GM06990 (cell line): ENCODE measurements around the gene XYLT1.

Source experiments
- DNase-seq: peaks from one replicate; pipeline ENCODE4 v3.0.0-alpha.2; 2011; ENCODE audit not compliant: insufficient read length; ENCODE audit errors: extremely low read depth
- H3K27me3 ChIP-seq: replicated peaks from 2 replicates; pipeline ENCODE4 v1.6.0; 2011; ENCODE audit warnings: low read length; ENCODE audit not compliant: control insufficient read depth, insufficient read depth
- H3K36me3 ChIP-seq: 2 replicates; pipeline ENCODE4 v1.5.1; 2011; ENCODE audit warnings: low read length; ENCODE audit not compliant: control insufficient read depth, insufficient read depth
- H3K4me3 ChIP-seq: replicated peaks from 2 replicates; pipeline ENCODE4 v1.5.1; 2011; ENCODE audit warnings: low read depth, mild to moderate bottlenecking, control low read depth, low read length
- TF ChIP-seq, protein P1 (sequence below): IDR thresholded peaks from 2 replicates; pipeline ENCODE4 v1.5.1; 2011; ENCODE audit warnings: low read length, control low read depth, mild to moderate bottlenecking, inconsistent platforms; ENCODE audit not compliant: insufficient read depth, poor library complexity, severe bottlenecking

The XYLT1 gene

DNA sequence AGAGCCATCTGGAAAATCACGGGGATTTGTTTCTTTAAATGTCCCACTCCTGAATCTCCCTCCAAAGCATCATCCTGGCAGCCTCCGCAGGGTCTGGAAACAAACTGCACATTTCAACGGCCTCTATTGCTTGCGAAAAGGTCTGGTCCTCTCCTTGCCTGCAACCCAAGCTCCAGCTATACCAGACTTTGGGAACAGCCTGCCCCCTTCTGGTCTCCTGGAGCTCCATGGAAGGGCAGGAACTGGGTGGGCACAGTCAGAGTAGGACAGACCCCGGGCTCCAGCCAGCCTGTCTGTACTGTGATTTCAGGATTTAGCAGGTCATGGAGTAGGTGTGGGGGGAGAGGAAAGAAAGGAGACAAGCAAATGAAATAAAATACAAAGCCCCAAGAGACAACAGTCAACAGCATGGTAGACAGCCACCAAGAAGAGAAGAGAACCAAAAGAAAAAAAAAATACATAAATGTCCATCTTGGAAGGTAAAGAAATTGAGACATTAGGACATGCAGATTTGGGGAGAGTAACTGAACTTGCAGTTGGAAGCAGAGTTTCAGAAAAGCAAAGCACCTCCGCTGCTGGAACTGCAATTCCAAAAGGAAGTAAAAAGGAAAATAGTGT, 2.7 kb downstream of the XYLT1 start:
- TF ChIP-seq, protein P1, sequence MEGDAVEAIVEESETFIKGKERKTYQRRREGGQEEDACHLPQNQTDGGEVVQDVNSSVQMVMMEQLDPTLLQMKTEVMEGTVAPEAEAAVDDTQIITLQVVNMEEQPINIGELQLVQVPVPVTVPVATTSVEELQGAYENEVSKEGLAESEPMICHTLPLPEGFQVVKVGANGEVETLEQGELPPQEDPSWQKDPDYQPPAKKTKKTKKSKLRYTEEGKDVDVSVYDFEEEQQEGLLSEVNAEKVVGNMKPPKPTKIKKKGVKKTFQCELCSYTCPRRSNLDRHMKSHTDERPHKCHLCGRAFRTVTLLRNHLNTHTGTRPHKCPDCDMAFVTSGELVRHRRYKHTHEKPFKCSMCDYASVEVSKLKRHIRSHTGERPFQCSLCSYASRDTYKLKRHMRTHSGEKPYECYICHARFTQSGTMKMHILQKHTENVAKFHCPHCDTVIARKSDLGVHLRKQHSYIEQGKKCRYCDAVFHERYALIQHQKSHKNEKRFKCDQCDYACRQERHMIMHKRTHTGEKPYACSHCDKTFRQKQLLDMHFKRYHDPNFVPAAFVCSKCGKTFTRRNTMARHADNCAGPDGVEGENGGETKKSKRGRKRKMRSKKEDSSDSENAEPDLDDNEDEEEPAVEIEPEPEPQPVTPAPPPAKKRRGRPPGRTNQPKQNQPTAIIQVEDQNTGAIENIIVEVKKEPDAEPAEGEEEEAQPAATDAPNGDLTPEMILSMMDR, result peak; percentile 71
- no peaks in the 10 kb centered on the region; the same call in none of the 2 replicates for H3K27me3 ChIP-seq
- H3K4me3 ChIP-seq, result no peak overlapping the region
- no peaks in the 10 kb centered on the region for H3K36me3 ChIP-seq
- peak; percentile 20 for DNase-seq

DNA sequence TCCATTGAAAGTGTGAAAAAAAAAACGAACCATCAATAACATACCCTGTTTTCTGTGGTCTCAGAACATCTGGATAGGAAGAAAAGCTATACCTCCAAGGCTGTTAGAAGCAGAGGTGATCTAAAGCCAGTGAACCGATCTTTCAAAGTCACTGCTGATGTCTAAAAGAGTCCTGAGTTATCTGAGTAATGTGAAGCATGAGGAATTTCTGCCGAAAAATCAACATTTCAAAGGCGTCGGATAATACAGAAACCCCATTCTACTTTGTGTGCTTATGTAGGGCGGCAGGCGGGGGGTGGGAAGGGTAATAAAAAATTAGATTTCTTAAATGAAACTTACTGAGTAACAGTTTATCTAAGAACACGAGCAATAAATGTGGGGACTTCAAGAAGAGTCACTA, 3.9 kb downstream of the XYLT1 start:
- Histone ChIP-seq H3K36me3 (no peaks in the 10 kb centered on the region), H3K4me3 (no peak overlapping the region), H3K27me3 (no peaks in the 10 kb centered on the region; the same call in none of the 2 replicates)
- TF ChIP-seq, protein P1, result no peak
- no peak for DNase-seq

DNA sequence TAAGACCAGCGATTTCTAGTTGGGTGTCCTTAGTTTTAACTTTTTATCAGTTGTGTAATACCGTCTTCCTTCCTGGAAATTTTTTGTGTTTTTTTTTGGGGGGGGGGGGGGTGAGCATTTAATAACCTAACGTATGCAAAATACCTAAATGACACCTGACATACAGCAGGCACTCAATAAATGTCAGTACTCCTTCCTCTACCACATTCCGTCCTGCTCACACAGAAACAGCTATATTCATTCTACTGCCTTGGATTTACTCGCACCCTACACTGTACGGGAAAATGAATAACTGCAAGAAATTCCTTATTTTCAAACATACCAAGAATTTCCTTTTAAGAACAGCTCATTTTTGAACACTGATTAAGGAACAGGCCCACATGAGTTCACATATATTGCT, 5.3 kb downstream of the XYLT1 start:
- Histone ChIP-seq H3K27me3 (no peaks in the 10 kb centered on the region; the same call in none of the 2 replicates), H3K36me3 (no peaks in the 10 kb centered on the region), H3K4me3 (no peak overlapping the region)
- no peak for DNase-seq
- TF ChIP-seq, protein P1, result no peak

DNA sequence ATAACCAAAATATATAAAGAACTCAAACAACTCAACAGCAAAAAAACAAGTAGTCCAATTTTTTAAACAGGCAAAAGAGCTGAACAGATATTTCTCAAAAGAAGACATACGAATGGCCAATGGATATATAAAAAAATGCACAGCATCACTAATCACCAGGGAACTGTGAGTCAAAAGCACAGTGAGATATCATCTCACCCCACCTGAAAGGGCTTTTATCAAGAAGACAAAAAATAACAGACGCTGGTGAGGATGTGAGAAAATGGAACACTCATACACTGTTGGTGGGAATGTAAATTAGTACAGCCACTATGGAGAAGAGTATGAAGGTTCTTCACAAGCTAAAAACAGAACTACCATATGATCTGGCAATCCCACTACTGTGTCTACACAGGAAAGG, 7.4 kb downstream of the XYLT1 start:
- no peak overlapping the region for H3K4me3 ChIP-seq
- DNase-seq, result no peak
- TF ChIP-seq, protein P1, result no peak
- H3K27me3 ChIP-seq, result no peaks in the 10 kb centered on the region; the same call in 1 of the 2 replicates
- no peaks in the 10 kb centered on the region for H3K36me3 ChIP-seq

DNA sequence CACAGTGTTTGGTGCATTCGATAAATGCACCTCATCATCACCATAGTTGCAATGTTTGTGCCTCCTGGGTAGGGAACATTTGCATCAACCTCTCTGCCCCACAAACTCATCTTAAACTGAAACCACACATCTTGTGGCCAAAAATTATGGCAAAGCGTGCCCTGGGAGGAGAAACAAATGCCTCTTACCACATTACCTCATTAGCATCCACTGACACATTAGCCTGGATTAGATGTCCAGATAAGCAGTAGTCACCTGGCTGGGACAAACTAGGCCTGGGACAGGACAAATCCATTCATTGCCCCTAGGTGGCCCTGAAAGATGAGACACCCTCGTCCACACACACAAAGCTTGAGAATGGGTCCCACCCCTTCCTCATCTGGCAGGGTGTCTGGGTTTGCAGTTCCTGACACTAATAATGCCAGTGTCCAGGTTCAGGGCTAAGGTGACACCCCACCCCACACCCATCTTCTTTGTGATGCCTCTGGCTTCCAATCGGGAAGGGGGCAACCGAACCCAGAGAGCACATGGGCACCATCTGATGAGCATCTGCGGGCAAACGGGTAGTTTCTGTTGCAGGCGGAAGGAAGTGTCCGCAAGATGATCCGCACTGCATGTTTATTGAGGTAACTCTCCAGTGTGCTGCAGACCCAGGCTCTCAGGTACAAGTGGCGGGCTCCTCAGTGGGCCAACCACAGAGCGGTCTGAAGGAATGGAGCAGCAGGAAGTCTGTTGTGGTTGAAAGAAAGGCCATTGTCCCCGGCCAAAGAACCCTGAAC, 8.6 kb downstream of the XYLT1 start:
- TF ChIP-seq, protein P1, result no peak
- Histone ChIP-seq H3K36me3 (no peaks in the 10 kb centered on the region), H3K27me3 (no peaks in the 10 kb centered on the region), H3K4me3 (no peak overlapping the region)
- peak; percentile 45 for DNase-seq
